Activated T-helper 1 cell treated with anti-CD3 and anti-CD28 coated beads, Interleukin-2, amount 50 U/mL, for 16 hours (primary cell): Measurements from ENCODE around the gene GFRAL.
"Not testable (repeated sequence)": the region's sequence is repeated elsewhere in the genome, so short reads cannot be mapped to it uniquely, and the experiment has no call there.

Experiments used
- DNase-seq, 2 donors: peaks; one replicate each; pipeline ENCODE4 v3.0.0-alpha.2; 2020; ENCODE audit warnings: low read depth in 1 of 2, low spot score in 1 of 2

Gene GFRAL

DNA sequence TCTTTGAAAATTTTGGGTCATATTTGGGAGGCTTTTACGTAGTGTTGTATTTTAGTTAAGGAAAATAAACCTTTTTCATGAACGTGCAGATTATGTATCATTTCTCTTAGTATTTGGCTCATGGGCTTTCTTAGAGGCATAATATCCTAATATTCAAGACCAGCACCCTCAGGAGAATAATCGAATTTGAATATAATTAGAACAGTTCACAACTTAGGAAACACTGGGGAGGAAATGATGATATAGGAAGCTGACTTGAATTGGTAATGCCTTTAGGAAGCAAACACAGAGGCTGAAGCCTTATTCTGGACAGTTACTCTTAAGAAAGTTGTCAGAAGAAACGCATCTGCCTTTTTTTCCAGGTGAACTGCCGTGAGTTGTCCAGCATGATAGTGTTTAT lies at the start of gene GFRAL:
Gene GFRAL, plus strand, starts transcription at position 301 of the 400 bp plus-strand sequence. Its CDS starts 86 bp downstream, at position 387.
- no peak for DNase-seq

DNA sequence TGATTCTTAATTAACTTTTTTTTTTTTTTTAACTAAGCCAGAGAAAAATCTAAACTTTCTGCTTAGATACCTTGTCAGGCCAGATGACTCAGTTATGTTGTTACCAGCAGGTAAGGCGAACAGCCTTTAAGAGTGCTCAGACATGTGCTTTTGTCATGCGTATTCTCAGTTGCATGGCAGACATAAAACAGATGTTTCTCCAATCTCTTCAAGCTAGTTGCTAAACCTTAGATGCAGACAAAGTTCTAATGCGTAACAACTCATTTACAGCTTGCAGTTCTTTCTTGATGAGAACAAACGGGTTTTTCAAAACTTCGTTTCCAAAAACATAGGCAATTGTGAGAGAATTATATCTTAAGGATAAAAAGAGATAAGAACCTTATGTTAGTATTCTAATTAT lies 49.6 kb upstream of the GFRAL start:
- DNase-seq, result no peak

DNA sequence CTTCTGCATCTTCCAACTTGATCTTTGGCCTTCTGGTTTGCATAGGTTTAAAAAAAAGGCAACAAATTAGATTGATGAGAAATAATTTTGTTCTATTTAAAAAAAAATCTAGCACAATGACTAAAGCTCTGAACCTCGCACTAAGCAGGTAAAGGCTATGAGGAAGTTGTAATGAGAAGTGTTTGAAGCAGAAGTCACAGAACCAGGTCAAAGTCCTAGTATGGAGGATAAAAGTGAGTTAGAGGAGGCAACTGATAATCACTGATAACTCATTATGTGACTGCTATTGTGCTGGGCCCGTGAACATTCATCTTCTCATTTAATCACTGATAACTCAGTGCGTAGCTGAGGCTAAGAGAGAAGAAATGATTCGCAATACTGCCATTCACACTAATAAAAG lies 46.1 kb upstream of the GFRAL start:
- no peak for DNase-seq

GRCh38 chr6:55282115-55282514 lies 45.2 kb upstream of the GFRAL start:
- no peak for DNase-seq

- DNase-seq, result no peak
Observed at GRCh38 chr6:55286824-55287223, 40.4 kb upstream of the GFRAL start.

GRCh38 chr6:55290736-55291135 lies 36.5 kb upstream of the GFRAL start:
- no peak for DNase-seq

- no peak for DNase-seq
Observed at GRCh38 chr6:55293116-55293515, 34.2 kb upstream of the GFRAL start.

DNA sequence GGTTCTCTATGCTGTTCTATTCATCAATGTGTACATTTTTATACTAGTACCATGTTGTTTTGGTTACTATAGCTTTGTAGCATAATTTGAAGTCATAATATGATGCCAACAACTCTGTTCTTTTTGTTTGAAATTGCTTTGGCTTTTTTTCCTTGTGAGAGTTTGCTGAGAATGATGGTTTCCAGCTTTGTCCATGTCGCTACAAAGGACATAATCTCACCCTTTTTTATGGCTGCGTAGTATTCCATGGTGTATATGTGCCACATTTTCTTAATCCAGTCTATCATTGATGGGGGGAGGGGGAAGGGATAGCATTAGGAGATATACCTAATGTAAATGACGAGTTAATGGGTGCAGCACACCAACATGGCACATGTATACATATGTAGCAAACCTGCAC lies 30.1 kb upstream of the GFRAL start:
- not testable (repeated sequence) for DNase-seq

DNA sequence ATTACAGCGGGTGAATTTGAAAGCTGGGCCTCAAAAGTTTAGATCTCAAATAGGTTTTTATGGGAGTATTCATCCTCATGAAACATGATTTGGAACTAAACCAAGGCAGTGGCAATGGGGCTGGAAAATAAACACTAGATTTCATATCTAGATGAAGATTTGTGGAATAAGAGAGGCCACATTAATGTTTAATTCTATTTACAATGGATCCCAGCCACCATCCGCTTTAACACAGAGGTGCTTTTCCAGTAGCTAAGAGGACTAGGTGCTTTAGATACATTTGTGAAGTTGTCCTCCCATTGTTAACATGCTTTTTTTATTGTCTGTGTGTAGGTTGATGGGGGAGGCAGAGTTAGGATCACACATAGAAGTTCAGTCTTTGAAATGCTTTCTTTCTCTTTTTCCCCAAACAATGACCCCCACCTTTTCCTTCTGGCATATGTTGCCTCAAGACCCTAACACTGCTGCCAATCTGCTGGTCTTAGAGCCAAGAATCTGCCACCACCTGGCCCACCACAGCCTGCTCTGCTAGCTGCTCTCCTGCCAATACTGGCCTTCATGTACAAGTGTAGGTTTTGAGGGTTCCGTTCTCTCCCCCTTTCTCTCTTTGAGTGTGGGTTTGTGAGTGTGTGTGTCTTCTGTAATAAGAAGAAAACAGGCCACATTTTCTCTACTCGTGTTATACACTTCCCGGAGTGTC lies 27.8 kb upstream of the GFRAL start:
- no peak for DNase-seq

- no peak for DNase-seq
Observed at GRCh38 chr6:55304747-55305146, 22.5 kb upstream of the GFRAL start.

DNA sequence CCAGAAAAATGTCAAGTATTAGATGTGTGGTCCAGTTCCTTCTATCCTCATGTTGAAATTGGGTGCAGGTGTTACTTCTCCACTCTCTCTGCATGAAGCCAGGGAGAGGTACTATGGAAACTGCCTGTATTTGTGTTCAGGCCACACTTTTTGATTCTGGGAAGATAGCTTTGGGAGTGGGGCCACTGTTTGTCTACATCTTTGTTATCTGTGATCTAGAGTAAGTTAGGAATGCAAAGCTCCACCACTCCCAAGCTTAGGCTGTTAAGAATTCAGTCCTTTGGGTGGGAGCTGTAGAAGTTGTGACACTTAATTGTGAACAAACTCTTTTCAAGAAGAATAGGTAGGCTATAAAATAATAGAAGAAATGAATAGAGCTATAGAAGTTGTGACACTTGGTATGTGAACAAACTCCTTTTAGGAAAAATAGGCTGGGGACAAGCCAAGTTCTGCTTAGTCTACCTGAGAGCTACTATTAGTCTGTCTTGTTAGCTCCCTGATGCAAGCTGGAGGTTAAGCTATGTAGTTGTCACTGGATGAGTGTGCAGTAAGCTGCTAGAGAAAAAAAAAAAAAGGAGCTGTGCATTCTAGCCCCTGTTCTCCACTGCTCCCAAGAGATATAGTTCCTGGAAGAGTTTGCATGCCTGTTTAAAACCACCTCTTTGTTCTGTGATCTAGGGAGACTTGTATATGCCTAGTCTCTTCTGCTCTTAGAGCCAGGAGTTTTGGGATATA lies 7.1 kb upstream of the GFRAL start:
- DNase-seq, result no peak

- DNase-seq, result no peak
Observed at GRCh38 chr6:55320696-55321086, 6.6 kb upstream of the GFRAL start.

DNA sequence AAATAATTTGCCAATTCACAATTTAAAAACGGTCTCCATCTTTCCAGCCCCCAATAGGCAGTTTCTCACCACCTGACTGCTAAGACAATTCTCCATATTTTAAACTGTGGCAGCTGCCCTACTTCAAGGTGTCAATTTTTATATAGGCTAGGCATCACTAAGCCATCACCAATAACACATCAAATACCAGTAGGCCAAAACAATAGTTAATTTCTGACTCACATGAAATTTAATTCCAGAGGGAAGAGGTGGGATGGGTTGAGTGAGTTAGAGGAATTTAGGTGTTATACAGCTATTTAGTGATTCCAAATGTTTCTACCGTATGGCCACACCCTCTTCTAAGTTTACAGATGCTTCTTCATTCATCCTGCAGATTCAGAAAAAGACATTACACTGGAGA lies 49.9 kb downstream of the GFRAL start:
- no peak for DNase-seq

GRCh38 chr6:55379471-55379870 lies 52.2 kb downstream of the GFRAL start:
- DNase-seq, result no peak

GRCh38 chr6:55379895-55380294 lies 52.6 kb downstream of the GFRAL start:
- no peak for DNase-seq

GRCh38 chr6:55388211-55388610 lies 60.9 kb downstream of the GFRAL start:
- no peak for DNase-seq

DNA sequence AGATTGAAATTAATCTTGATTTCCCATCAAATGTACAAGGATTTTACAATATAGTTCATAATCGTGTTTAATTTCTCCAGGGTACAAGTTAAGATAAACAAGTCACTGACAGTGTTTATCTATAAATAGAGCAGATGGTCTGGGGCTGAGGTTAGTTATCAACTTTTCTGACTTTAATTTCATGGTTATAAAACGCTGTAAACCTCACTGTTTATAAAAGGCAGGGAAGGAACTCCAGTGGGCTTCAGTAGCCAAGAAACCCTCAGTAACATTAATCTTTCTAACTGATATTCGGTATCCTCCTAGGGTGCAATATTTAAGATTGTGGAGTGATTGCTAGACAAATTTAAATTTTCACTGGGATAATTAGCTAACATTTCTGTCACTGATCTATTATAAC lies 68.6 kb downstream of the GFRAL start:
- no peak for DNase-seq

GRCh38 chr6:55397986-55398385 lies 70.7 kb downstream of the GFRAL start:
- DNase-seq, result no peak

- no peak for DNase-seq
Observed at GRCh38 chr6:55399351-55399750, 72.1 kb downstream of the GFRAL start.

DNA sequence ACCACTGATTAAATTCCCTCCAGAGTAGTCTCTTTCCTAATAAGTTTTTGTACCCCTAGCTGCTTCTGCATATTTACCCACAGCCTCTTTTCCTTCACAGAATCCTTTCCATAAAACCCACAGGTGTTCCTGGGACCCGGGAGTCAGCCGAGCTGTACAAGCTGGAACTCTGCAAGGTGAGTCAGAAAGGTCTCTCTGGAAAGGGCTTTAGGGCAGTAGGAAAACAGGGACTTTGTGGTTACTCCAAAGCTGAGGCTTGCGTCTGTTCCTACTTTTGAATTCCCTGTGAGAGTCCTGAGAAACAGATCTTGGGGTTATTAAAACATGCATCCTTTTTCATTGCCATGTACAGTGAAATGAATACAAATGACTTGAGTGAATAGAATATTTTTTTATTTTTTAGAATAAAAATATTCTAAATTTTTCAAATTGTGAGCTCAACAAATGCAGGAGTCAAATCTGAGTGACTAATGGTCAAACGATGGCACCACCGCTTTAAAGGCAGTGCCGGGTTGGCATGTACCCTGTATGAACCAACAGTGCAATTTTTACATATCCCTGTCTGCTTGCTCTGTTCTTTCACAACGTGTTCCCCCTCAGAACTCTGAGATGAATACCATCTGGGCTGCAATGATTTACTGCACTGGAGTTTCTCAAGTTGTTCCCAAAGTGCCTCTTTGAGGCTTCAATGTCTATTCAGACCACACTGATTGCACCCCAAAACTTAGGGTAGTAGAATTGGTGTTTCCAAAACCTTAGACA lies 78.4 kb downstream of the GFRAL start:
- no peak for DNase-seq

GRCh38 chr6:55410674-55411073 lies 83.4 kb downstream of the GFRAL start:
- no peak for DNase-seq

DNA sequence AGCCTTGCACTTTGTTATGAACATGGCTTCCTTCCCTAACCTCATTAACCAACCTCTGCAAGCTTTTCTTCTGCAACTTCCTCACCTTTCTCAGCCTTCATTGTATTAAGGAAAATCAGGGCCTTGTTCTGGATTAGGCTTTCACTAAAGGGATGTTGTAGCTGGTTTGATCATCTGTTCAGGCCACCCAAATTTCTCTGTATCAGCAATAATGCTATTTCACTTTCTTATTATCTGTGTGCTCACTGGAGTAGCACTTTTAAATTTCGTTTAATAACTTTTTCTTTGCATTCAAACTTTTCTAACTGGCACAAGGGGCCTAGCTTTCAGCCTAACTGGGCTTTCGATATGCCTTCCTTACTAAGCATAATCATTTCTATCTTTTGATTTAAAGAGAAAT lies 96.7 kb downstream of the GFRAL start:
- DNase-seq, result no peak
